SU-DHL-6 (cell line): ENCODE measurements around the gene AFF2.
"Not testable (repeated sequence)": the region's sequence is repeated elsewhere in the genome, so short reads cannot be mapped to it uniquely, and the experiment has no call there.

Source experiments
- H2AFZ ChIP-seq: fragments of 200-600 bp; sonication (generic); 2 replicates; pipeline ENCODE4 v1.6.1; 2014; ENCODE audit warnings: low read depth, mild to moderate bottlenecking, moderate library complexity, mixed read lengths, antibody characterized with exemption, low read length; ENCODE audit not compliant: severe bottlenecking
- H3F3A ChIP-seq: fragments of 200-600 bp; shearing (Covaris generic); 2 replicates; pipeline ENCODE4 v1.6.0; 2016; ENCODE audit warnings: antibody characterized with exemption, mild to moderate bottlenecking; ENCODE audit not compliant: insufficient read depth
- H3K27ac ChIP-seq: fragments of 200-600 bp; sonication (generic); 2 replicates; pipeline ENCODE4 v1.5.1; 2016; ENCODE audit warnings: low read depth, mild to moderate bottlenecking, low read length, moderate library complexity, mixed read lengths
- H3K27me3 ChIP-seq: fragments of 200-600 bp; sonication (generic), shearing (Covaris generic); 2 replicates; pipeline ENCODE4 v1.6.0; 2014; ENCODE audit warnings: mild to moderate bottlenecking, low read length
- H3K36me3 ChIP-seq: fragments of 200-600 bp; sonication (generic); 2 replicates; pipeline ENCODE4 v1.6.1; 2014; ENCODE audit warnings: mild to moderate bottlenecking, low read length, mixed read lengths
- H3K4me2 ChIP-seq: fragments of 300-600, 200-600 bp; shearing (Covaris generic), sonication (generic); 2 replicates; pipeline ENCODE4 v1.6.0; 2014; ENCODE audit warnings: low read length, low read depth, mild to moderate bottlenecking; ENCODE audit not compliant: poor library complexity, severe bottlenecking
- H3K4me3 ChIP-seq: fragments of 200-600 bp; sonication (generic); 2 replicates; pipeline ENCODE4 v1.5.1; 2014; ENCODE audit warnings: antibody characterized with exemption, low read length, mild to moderate bottlenecking, mixed read lengths; ENCODE audit not compliant: insufficient read depth, poor library complexity, severe bottlenecking
- H3K79me2 ChIP-seq: fragments of 200-600 bp; sonication (generic); 2 replicates; pipeline ENCODE4 v1.6.1; 2014; ENCODE audit warnings: mild to moderate bottlenecking, low read length, moderate library complexity; ENCODE audit not compliant: insufficient read depth
- H3K9ac ChIP-seq: fragments of 200-600 bp; sonication (generic); 2 replicates; pipeline ENCODE4 v1.7.0; 2014; ENCODE audit warnings: mild to moderate bottlenecking, low read length
- H3K9me2 ChIP-seq: fragments of 200-600 bp; sonication (generic); replicated peaks from 2 replicates; pipeline ENCODE4 v1.6.1; 2014; ENCODE audit warnings: low read length; ENCODE audit not compliant: insufficient read depth
- H3K9me3 ChIP-seq: fragments of 200-600 bp; sonication (generic); 2 replicates; pipeline ENCODE4 v1.6.1; 2014; ENCODE audit warnings: low read length, mixed read lengths; ENCODE audit not compliant: insufficient read depth
- H4K20me1 ChIP-seq: fragments of 200-600 bp; sonication (generic); 2 replicates; pipeline ENCODE4 v1.6.1; 2014; ENCODE audit warnings: low read depth, mild to moderate bottlenecking, antibody characterized with exemption, low read length, moderate library complexity, mixed read lengths
- EZH2phosphoT487 ChIP-seq: fragments of 200-600 bp; sonication (generic), shearing (Covaris generic); conservative IDR thresholded peaks from 2 replicates; pipeline ENCODE4 v1.6.1; 2018; ENCODE audit warnings: mild to moderate bottlenecking, antibody characterized with exemption, low read length, moderate library complexity, mixed read lengths
- TF ChIP-seq, protein P1 (sequence below): fragments of 200-600 bp; sonication (generic); IDR thresholded peaks from one replicate; pipeline ENCODE4 v1.5.1; 2017; ENCODE audit warnings: antibody characterized with exemption, mild to moderate bottlenecking, low read length, moderate library complexity; ENCODE audit not compliant: insufficient read depth, poor library complexity, severe bottlenecking

Gene AFF2

DNA sequence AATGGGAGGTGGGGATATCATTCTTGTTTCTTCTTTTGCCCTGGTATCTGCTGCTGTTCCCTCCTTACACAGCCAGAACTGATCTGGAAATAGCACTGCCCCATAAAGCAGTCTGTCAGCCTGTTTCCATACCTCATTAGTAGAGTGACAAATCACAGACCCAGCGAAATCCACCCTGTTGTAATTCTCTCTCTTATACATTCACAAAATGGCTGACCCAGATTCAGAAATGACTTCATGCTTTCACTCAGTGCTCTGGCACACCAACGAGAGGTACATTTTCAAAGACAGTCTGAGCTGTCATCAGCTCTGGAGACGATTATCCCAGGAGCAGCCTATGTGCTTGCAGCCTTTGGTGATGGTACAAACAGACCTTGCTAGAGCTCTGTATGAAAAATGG, 164.6 kb downstream of the AFF2 start:
- Histone ChIP-seq H3K36me3 (peaks cover 36% of the 10 kb centered on the region), H3K4me2 (no peak overlapping the region), H3K27me3 (no peaks in the 10 kb centered on the region), H3K27ac (no peak overlapping the region), H3K79me2 (peaks cover 42% of the 10 kb centered on the region), H2AFZ (no peak overlapping the region), H3K4me3 (no peak overlapping the region), H4K20me1 (no peaks in the 10 kb centered on the region), H3K9me3 (peaks cover 12% of the 10 kb centered on the region; the same call in 1 of the 2 replicates), H3K9ac (no peak overlapping the region), H3F3A (peaks cover 2% of the 10 kb centered on the region; the same call in 1 of the 2 replicates), H3K9me2 (no peaks in the 10 kb centered on the region)
- TF ChIP-seq, protein P1, sequence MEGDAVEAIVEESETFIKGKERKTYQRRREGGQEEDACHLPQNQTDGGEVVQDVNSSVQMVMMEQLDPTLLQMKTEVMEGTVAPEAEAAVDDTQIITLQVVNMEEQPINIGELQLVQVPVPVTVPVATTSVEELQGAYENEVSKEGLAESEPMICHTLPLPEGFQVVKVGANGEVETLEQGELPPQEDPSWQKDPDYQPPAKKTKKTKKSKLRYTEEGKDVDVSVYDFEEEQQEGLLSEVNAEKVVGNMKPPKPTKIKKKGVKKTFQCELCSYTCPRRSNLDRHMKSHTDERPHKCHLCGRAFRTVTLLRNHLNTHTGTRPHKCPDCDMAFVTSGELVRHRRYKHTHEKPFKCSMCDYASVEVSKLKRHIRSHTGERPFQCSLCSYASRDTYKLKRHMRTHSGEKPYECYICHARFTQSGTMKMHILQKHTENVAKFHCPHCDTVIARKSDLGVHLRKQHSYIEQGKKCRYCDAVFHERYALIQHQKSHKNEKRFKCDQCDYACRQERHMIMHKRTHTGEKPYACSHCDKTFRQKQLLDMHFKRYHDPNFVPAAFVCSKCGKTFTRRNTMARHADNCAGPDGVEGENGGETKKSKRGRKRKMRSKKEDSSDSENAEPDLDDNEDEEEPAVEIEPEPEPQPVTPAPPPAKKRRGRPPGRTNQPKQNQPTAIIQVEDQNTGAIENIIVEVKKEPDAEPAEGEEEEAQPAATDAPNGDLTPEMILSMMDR = no peak
- TF ChIP-seq EZH2phosphoT487 = no peak

DNA sequence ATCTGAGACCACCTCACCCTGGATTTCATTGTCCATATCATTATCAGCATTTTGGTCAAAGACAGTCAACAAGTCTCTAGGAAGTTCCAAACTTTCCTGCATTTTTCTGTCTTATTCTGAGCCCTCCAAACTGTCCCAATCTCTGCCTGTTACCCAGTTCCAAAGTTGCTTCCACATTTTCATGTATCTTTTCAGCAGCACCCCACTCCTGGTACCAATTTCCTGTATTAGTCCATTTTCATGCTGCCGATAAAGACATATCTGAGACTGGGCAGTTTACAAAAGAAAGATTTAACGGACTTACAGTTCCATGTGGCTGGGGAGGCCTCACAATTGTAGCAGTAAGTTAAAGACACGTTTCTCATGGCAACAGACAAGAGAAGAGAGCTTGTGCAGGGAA, 168.8 kb downstream of the AFF2 start:
- not testable (repeated sequence) for H3K27ac ChIP-seq, H3K9me2 ChIP-seq, H3K4me3 ChIP-seq, H3K27me3 ChIP-seq, H3F3A ChIP-seq, H4K20me1 ChIP-seq, H3K9ac ChIP-seq, H2AFZ ChIP-seq, H3K4me2 ChIP-seq
- Histone ChIP-seq H3K79me2 (peaks cover 66% of the 10 kb centered on the region), H3K9me3 (peaks cover 12% of the 10 kb centered on the region; the same call in 1 of the 2 replicates), H3K36me3 (peaks cover 29% of the 10 kb centered on the region)

DNA sequence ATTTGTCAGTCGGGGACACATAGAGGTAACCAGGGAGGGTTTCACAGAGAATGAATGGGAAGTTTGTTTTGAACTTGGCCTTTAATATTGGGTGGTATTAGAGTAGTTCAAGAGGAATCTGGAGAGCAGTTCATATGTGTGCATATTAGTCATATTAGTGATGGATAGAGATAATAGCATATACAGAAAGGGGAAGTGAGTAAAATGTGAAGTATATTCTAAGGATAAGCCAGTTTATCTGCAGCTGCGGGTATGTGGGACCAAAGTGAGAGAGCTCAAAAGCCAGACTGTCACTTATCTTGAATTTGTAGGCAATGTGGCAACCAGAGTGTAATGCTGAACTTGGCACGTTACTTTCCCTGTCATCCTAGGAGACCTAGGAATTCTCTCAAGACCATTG, 169.9 kb downstream of the AFF2 start:
- Histone ChIP-seq H3K9me2 (no peaks in the 10 kb centered on the region), H3K27ac (peak overlapping the region; percentile 56), H3K36me3 (peaks cover 20% of the 10 kb centered on the region), H3K27me3 (no peaks in the 10 kb centered on the region), H3F3A (peaks cover 5% of the 10 kb centered on the region; the same call in 1 of the 2 replicates), H2AFZ (no peak overlapping the region), H3K9ac (no peak overlapping the region), H3K79me2 (peaks cover 66% of the 10 kb centered on the region), H3K4me2 (peak overlapping the region; percentile 29), H4K20me1 (no peaks in the 10 kb centered on the region), H3K4me3 (no peak overlapping the region), H3K9me3 (peaks cover 12% of the 10 kb centered on the region; the same call in 1 of the 2 replicates)
- no peak for TF ChIP-seq EZH2phosphoT487
- TF ChIP-seq, protein P1 = no peak

DNA sequence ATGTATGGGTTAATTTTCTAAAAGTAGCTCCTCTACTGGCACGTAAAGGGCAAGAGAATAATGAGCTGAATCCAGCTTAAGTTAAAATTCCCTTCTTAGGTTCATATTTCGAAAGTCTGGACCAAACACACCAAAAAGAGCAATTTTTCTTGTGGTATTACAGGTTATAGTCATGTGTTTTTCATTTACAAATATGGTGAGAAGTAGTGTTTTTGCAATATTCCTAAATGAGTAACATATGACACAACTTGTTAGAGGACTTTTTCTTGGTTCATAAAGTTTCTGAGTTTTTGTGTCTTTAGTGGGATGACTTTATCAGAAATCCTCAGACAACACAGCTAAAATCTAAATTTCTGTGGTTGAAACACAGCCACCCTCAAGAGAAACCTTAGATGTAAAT, 172.1 kb downstream of the AFF2 start:
- no peaks in the 10 kb centered on the region for H4K20me1 ChIP-seq
- H2AFZ ChIP-seq = no peak overlapping the region
- TF ChIP-seq, protein P1 = no peak
- no peak for TF ChIP-seq EZH2phosphoT487
- H3F3A ChIP-seq = peaks cover 5% of the 10 kb centered on the region; the same call in 1 of the 2 replicates
- peaks cover 9% of the 10 kb centered on the region; the same call in 1 of the 2 replicates for H3K36me3 ChIP-seq
- H3K9ac ChIP-seq = no peak overlapping the region
- H3K27ac ChIP-seq = no peak overlapping the region
- H3K9me3 ChIP-seq = peaks cover 4% of the 10 kb centered on the region; the same call in 1 of the 2 replicates
- peaks cover 73% of the 10 kb centered on the region for H3K79me2 ChIP-seq
- no peaks in the 10 kb centered on the region for H3K9me2 ChIP-seq
- H3K4me2 ChIP-seq = no peak overlapping the region
- H3K27me3 ChIP-seq = no peaks in the 10 kb centered on the region
- no peak overlapping the region for H3K4me3 ChIP-seq
